ENCODE measurements around the gene NTSR1. TPM values are rescaled to one million over a fixed set of nuclear protein-coding genes. Genes with fewer than 3 reads are reported as not detected.

NTSR1 gene
- polyA plus RNA-seq, 3 donors, result 0.05 to 0.15 TPM; not detected in 1

GRCh38 chr20:62732031-62732760, 23.6 kb downstream of the NTSR1 start:
- H3K27ac ChIP-seq (ENCODE audit: low read depth, low read length), result no peak overlapping the region
- WGBS, 3 donors, result 51 to 82% (median 51%) methylated on average over 13 of the region's 13 CpGs

- H3K27ac ChIP-seq (ENCODE audit: low read depth, low read length), result no peak overlapping the region
- WGBS, 3 donors, result 71 to 83% (median 81%) methylated on average over 27 of the region's 27 CpGs
These were observed 24.3 kb downstream of the NTSR1 start for GRCh38 chr20:62732842-62733525.

- H3K27ac ChIP-seq (ENCODE audit: low read depth, low read length), result no peak overlapping the region
These were observed 24.8 kb downstream of the NTSR1 start for GRCh38 chr20:62733526-62733842.

DNA sequence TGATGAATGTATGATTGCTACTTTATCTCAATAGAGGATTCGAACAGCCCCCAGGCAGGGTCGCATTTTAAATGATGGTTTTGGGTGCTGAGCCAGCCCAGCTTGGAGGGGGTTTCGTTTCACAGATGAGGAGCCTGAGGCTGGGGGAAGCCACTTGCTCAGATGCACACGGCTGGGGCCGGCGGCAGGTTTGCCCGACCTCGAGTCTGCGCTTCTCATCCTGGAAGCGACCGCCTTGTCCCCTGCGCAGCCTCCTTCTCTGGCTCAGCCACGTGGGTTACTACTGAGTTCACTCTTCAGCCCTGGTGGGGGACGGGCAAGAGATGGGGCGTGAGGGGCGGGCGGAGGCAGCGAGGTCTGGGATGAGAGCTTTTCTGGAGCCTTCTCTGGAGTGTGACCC, 25.3 kb downstream of the NTSR1 start:
- WGBS, 3 donors, result 61 to 76% (median 75%) methylated on average over 18 of the region's 18 CpGs
- H3K27ac ChIP-seq (ENCODE audit: low read depth, low read length), result no peak overlapping the region

DNA sequence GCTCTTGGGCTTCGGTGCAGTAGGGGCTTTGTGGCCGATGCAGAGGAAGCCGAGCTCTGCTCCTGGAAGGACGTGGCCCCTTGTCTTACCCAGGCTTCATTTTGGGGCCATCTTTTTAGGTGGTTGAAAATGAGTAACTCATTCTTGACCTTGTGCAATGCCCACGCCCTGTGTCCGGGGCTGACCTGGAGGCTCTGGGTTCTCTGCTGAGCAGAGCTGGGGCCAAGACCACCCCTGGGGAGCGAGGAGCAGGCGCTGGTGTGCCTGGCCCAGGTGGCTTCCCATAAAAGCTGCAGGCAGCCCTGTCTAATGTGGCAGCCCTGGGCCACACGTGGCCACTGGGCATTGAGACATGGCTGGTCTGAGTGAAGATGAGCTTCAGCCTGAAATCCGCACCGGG, 25.7 kb downstream of the NTSR1 start:
- H3K27ac ChIP-seq (ENCODE audit: low read depth, low read length), result no peak overlapping the region

GRCh38 chr20:62734881-62735280, 26.2 kb downstream of the NTSR1 start:
- WGBS, 3 donors, result 57 to 68% (median 64%) methylated on average over 15 of the region's 15 CpGs
- no peak overlapping the region for H3K27ac ChIP-seq (ENCODE audit: low read depth, low read length)

More for the DNA sequence above, 25.7 kb downstream of the NTSR1 start:
- WGBS, 3 donors, result 70 to 75% (median 73%) methylated on average over 11 of the region's 11 CpGs

GRCh38 chr20:62735331-62735821, 26.7 kb downstream of the NTSR1 start:
- H3K27ac ChIP-seq (ENCODE audit: low read depth, low read length), result no peak overlapping the region
- 46 to 55% (median 49%) methylated on average over 19 of the region's 19 CpGs for WGBS, 3 donors

DNA sequence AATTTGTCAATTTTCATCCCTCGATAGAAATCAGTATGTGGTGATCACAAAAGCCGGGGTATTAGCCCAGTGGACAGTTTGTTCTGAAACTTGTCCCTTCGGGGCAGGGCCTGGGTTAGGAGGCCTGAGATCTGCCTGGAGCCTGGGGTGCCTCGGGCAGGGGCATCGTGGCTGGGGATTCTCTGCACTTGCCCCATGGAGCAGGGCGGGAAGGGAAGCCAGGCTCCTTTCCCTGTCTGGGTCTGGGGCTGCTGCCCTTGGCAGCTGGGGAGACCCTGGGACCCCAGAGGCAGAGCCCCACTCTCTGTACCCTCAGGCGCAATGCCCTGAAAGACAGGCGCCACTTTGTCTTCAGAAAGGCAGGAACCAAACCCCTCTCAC, 27.4 kb downstream of the NTSR1 start:
- no peak overlapping the region for H3K27ac ChIP-seq (ENCODE audit: low read depth, low read length)
- 78 to 87% (median 83%) methylated on average over 8 of the region's 8 CpGs for WGBS, 3 donors

DNA sequence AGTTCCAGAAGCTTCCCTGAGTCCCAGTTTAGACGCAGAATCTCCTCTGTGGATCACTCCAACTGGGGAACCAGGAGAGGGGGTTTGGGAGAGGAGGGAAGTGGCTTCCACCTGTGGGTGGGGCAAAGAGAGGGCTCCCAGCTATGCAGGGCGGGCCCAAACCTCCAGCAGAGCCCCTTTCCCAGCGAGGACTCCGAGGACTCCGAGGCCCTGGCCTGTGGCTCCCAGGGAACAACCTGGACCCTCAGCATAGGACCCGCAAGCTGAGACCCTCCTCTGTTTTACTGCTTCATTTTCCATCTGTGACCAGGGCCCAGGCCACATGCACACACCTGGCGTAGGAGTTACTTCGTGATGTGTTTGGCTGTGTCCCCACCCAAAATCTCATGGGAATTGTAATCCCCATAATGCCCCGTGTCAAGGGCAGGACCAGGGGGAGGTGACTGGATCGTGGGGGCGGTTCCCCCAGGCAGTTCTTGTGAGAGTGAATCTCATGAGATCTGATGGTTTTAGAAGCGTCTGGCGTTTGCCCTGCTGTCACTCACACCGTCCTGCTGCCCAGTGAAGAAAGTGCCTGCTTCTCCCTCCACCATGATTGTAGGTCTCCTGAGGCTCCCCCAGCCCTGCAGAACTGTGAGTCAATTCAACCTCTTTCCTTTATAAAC, 27.9 kb downstream of the NTSR1 start:
- WGBS, 3 donors, result 71 to 84% (median 77%) methylated on average over 14 of the region's 14 CpGs

GRCh38 chr20:62737271-62737811, 28.7 kb downstream of the NTSR1 start:
- H3K27ac ChIP-seq (ENCODE audit: low read depth, low read length), result no peak overlapping the region
- WGBS, 3 donors, result 67 to 76% (median 76%) methylated on average over 20 of the region's 20 CpGs

More for the DNA sequence above, 27.9 kb downstream of the NTSR1 start:
- no peak overlapping the region for H3K27ac ChIP-seq (ENCODE audit: low read depth, low read length)

- H3K27ac ChIP-seq (ENCODE audit: low read depth, low read length), result no peak overlapping the region
- WGBS, 3 donors, result 71 to 84% (median 80%) methylated on average over 29 of the region's 29 CpGs
These were observed 29.6 kb downstream of the NTSR1 start for GRCh38 chr20:62738025-62738881.

- no peak overlapping the region for H3K27ac ChIP-seq (ENCODE audit: low read depth, low read length)
- WGBS, 3 donors, result 82 to 88% (median 85%) methylated on average over 12 of the region's 12 CpGs
These were observed 30.4 kb downstream of the NTSR1 start for GRCh38 chr20:62739067-62739466.

GRCh38 chr20:62739581-62740285, 31.1 kb downstream of the NTSR1 start:
- H3K27ac ChIP-seq (ENCODE audit: low read depth, low read length), result no peak overlapping the region

GRCh38 chr20:62740286-62741141, 31.9 kb downstream of the NTSR1 start:
- 40 to 53% (median 41%) methylated on average over 28 of the region's 28 CpGs for WGBS, 3 donors
- H3K27ac ChIP-seq (ENCODE audit: low read depth, low read length), result no peak overlapping the region

More at GRCh38 chr20:62739581-62740285, 31.1 kb downstream of the NTSR1 start:
- 48 to 62% (median 50%) methylated on average over 32 of the region's 32 CpGs for WGBS, 3 donors

DNA sequence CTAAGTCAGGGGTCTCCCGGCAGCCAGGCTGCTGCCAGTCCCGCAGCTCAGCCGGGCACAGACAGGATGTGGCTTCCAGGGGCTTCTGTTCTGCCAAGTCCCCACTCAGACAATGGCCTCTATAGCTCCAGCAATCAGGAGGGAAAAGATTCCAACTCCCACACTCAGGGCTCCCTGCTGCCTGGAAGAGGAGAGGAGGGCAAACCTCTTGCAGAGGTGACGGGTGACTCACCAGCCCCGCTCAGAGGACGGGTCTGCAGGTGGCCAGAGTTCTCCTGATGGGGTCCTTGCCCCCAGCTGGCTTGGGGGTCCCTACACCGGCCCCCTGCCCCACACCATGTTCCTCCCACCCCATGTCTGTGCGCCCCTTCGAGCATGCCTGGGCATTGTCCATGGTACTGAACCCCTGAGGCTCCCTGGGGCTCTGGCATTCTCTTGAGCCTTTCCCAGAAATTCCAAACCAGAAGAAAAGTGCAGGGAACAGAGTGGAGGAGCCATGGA, 32.6 kb downstream of the NTSR1 start:
- no peak overlapping the region for H3K27ac ChIP-seq (ENCODE audit: low read depth, low read length)
- WGBS, 3 donors, result 47 to 51% (median 49%) methylated on average over 9 of the region's 9 CpGs

- 73 to 89% (median 89%) methylated on average over 18 of the region's 18 CpGs for WGBS, 3 donors
- no peak overlapping the region for H3K27ac ChIP-seq (ENCODE audit: low read depth, low read length)
These were observed 33.3 kb downstream of the NTSR1 start for GRCh38 chr20:62741701-62742491.
